HG03342 (cell line): ENCODE data around the gene IARS2.
"Not testable (repeated sequence)": the region's sequence is repeated elsewhere in the genome, so short reads cannot be mapped to it uniquely, and the experiment has no call there.

ENCODE experiments used
- ATAC-seq: cut with Tn5 transposase; IDR thresholded peaks from one replicate; pipeline ENCODE4 v1.9.1; 2021; ENCODE audit warnings: mild to moderate bottlenecking, moderate library complexity; ENCODE audit not compliant: unreplicated experiment

Gene IARS2

GRCh38 chr1:220164116-220164515, 70.2 kb downstream of the IARS2 start:
- no peak for ATAC-seq

GRCh38 chr1:220164517-220164916, 70.6 kb downstream of the IARS2 start:
- no peak for ATAC-seq

GRCh38 chr1:220166853-220167252, 72.9 kb downstream of the IARS2 start:
- ATAC-seq = no peak

- ATAC-seq = not testable (repeated sequence)
These were observed 76.0 kb downstream of the IARS2 start for GRCh38 chr1:220169887-220170286.

GRCh38 chr1:220170836-220171526, 77.0 kb downstream of the IARS2 start:
- ATAC-seq = no peak

DNA sequence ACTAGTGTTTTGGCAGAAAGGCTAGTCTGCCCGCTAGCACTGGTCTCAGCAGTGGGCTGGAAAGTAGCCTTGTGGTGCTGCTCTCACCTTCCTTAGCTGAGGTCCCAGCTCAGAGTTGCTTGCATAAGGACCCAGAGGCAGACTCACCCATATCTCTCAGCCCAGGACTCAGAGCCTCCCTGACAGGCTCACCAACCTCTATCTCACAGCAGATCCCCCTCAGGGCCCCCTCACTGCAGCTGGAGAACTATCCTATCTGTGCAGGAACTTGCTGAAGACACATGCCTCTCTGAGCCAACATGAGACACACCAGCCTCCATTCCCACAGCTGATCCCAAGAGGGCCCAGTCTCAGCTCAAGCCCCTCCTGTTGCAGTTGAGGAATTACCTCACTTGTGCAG, 82.6 kb downstream of the IARS2 start:
- ATAC-seq = no peak

DNA sequence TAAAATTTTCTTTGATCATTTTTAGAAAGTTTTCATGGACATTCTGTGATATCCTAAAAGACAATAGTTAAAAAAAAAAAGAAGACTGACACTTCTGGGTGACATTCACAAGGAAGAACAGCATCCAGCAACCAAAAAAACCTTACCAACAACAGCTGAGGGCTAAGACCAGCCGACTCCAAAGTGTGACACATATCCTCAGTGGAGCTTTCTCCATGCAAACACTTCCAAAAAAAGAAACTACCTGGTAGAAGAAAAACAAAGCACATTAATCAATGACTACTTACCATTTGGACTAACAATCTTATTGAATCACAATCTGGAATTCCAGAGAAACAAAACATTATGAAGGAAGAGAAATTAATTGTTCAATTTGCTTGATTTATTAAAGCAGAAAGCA, 88.2 kb downstream of the IARS2 start:
- ATAC-seq = no peak

GRCh38 chr1:220182656-220183055, 88.7 kb downstream of the IARS2 start:
- ATAC-seq = no peak

- no peak for ATAC-seq
These were observed 90.6 kb downstream of the IARS2 start for GRCh38 chr1:220184506-220184905.

- no peak for ATAC-seq
These were observed 92.8 kb downstream of the IARS2 start for GRCh38 chr1:220186752-220187151.

DNA sequence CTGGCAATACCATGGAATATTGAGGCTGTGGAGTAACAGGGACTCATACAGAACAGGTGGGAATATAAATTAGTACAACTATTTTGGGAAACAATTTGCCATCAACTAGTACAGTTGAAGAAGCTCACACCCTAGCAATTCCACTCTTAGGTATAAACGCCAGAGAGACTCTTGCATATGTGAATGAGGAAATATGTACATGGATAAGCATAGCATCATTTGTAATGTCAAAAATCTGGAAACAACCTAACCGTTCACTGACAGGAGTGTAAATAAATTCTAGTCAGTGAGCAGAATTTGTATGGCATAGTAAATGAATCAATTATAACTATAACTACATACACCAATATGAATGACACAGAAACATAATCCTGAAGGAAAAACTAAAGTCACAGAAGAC, 94.6 kb downstream of the IARS2 start:
- no peak for ATAC-seq

GRCh38 chr1:220189750-220190347, 95.9 kb downstream of the IARS2 start:
- peak; percentile 57 for ATAC-seq

DNA sequence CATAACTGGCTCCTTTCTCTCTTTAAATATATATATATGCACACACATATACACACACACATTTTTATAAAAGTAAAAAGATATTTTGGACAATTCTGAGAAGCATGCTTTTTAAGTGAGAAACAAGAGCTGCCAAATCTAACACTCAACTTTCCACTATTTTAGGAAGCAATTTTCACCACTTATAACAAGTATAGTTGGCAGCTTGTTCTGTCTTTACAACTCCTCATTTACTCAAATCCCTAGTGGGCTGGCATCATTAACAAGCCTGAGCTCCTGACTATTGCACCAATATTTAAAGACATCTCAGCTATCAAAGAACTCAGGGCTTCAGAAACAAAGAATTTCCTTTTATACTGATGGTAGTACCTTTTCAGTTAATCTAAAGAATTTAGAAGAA, 101.8 kb downstream of the IARS2 start:
- no peak for ATAC-seq
